H1 (cell line): Measurements from ENCODE around the gene SCAP. TPM values are rescaled to one million over a fixed set of nuclear protein-coding genes. Genes with fewer than 3 reads are reported as not detected.

ENCODE experiments used
- CTCF ChIA-PET: fragments of 300-600 bp; sonication (Branson Sonifier 250); formaldehyde crosslinking; loops from one replicate; lab custom pipeline; 2021; ENCODE audit not compliant: partially characterized antibody; lab: Charles Lee
- POLR2A ChIA-PET: fragments of 300-600 bp; sonication (Branson Sonifier 250); formaldehyde crosslinking; loops from one replicate; lab custom pipeline; 2021; ENCODE audit warnings: inconsistent platforms; ENCODE audit not compliant: partially characterized antibody; lab: Charles Lee
- DNase-seq, 2 experiments: peaks; one replicate each; pipeline versions ENCODE4 v3.0.0 to v3.0.0-alpha.2; 2010 to 2022; ENCODE audit warnings: low spot score in 2 of 2, low read depth in 1 of 2, mixed read lengths in 1 of 2
- FAIRE-seq: peaks from 2 replicates; lab custom pipeline; 2011; peaks lifted over from hg19 to GRCh38; lab: Jason Lieb, UNC
- H2AFZ ChIP-seq: 2 replicates; pipeline ENCODE4 v1.8.1; 2012; ENCODE audit warnings: low read length, inconsistent platforms
- H2AK5ac ChIP-seq: 2 replicates; pipeline ENCODE4 v1.6.1; 2013; ENCODE audit warnings: low read depth, low read length
- H2BK120ac ChIP-seq: replicated peaks from 2 replicates; pipeline ENCODE3; 2013; ENCODE audit warnings: low read depth, low read length, inconsistent platforms
- H2BK12ac ChIP-seq: 2 replicates; pipeline ENCODE4 v1.6.1; 2013; ENCODE audit warnings: low read depth, low read length
- H2BK15ac ChIP-seq: 2 replicates; pipeline ENCODE4 v1.6.1; 2013; ENCODE audit warnings: low read length
- H2BK20ac ChIP-seq: 2 replicates; pipeline ENCODE4 v1.6.1; 2013; ENCODE audit warnings: low read length
- H2BK5ac ChIP-seq: 2 replicates; pipeline ENCODE4 v1.6.1; 2013; ENCODE audit warnings: low read depth, low read length
- H3K14ac ChIP-seq: 2 replicates; pipeline ENCODE4 v1.6.1; 2013; ENCODE audit warnings: inconsistent platforms; ENCODE audit not compliant: insufficient read length
- H3K18ac ChIP-seq: 2 replicates; pipeline ENCODE4 v1.6.1; 2013; ENCODE audit warnings: low read length; ENCODE audit errors: extremely low read depth
- H3K23ac ChIP-seq: 2 replicates; pipeline ENCODE4 v1.6.1; 2013; ENCODE audit warnings: inconsistent platforms; ENCODE audit not compliant: insufficient read length
- H3K23me2 ChIP-seq: 2 replicates; pipeline ENCODE4 v1.6.1; 2013; ENCODE audit warnings: low read depth, low read length
- H3K27ac ChIP-seq: 2 replicates; pipeline ENCODE4 v1.6.1; 2011; ENCODE audit warnings: low read depth, low read length, inconsistent platforms
- H3K27me3 ChIP-seq, 4 experiments: replicated peaks in 1 of 4; 1 replicate in 1 of 4; 2 replicates in 3 of 4; pipeline versions ENCODE4 v1.6.1 to v1.8.1; 2011 to 2013; ENCODE audit warnings: low read length in 3 of 4, mild to moderate bottlenecking in 3 of 4, inconsistent platforms in 2 of 4, mixed read lengths in 2 of 4, moderate library complexity in 1 of 4; ENCODE audit not compliant: control insufficient read depth in 3 of 4, insufficient read depth in 3 of 4; ENCODE audit errors: extremely low read depth in 1 of 4
- H3K36me3 ChIP-seq, 4 experiments: 2 replicates each; pipeline versions ENCODE4 v1.6.1 to v1.8.1; 2011 to 2013; ENCODE audit warnings: mild to moderate bottlenecking in 4 of 4, low read length in 3 of 4, moderate library complexity in 2 of 4, control low read depth in 1 of 4, inconsistent platforms in 1 of 4; ENCODE audit not compliant: insufficient read depth in 4 of 4, control insufficient read depth in 2 of 4
- H3K4ac ChIP-seq: replicated peaks from 2 replicates; pipeline ENCODE3; 2013; ENCODE audit warnings: low read length, low read depth, mixed read lengths, inconsistent platforms; ENCODE audit not compliant: insufficient read length
- H3K4me1 ChIP-seq, 4 experiments: replicated peaks in 1 of 4; 1 replicate in 1 of 4; 2 replicates in 3 of 4; pipeline versions ENCODE4 v1.6.1 to v1.8.1; 2011 to 2013; ENCODE audit warnings: low read length in 3 of 4, inconsistent platforms in 2 of 4, mixed read lengths in 1 of 4; ENCODE audit not compliant: insufficient read depth in 4 of 4, control insufficient read depth in 3 of 4
- H3K4me2 ChIP-seq, 2 experiments: 2 replicates each; pipeline versions ENCODE4 v1.6.1 to v1.8.1; 2011 to 2013; ENCODE audit warnings: low read depth in 2 of 2, low read length in 2 of 2, control low read depth in 1 of 2, inconsistent platforms in 1 of 2, mild to moderate bottlenecking in 1 of 2; ENCODE audit not compliant: insufficient read depth in 1 of 2
- H3K4me3 ChIP-seq, 4 experiments: fragments of 200-600, 300-600 bp in 1 of 4; sonication (generic), shearing (Covaris generic), sonication (Bioruptor Twin) in 1 of 4; 2 replicates each; pipeline versions ENCODE4 v1.5.1 to v1.8.1; 2011 to 2016; ENCODE audit warnings: low read length in 4 of 4, low read depth in 3 of 4, control low read depth in 2 of 4, inconsistent platforms in 2 of 4, mild to moderate bottlenecking in 2 of 4, mixed read lengths in 1 of 4, moderate library complexity in 1 of 4; ENCODE audit not compliant: insufficient read depth in 2 of 4; ENCODE audit errors: extremely low read depth in 1 of 4
- H3K56ac ChIP-seq: replicated peaks from 2 replicates; pipeline ENCODE3; 2013; ENCODE audit warnings: low read depth, mild to moderate bottlenecking, mixed read lengths, low read length, inconsistent platforms; ENCODE audit not compliant: insufficient read length
- H3K79me1 ChIP-seq: 2 replicates; pipeline ENCODE4 v1.6.1; 2013; ENCODE audit warnings: low read depth, low read length, control low read depth
- H3K79me2 ChIP-seq, 2 experiments: 2 replicates each; pipeline versions ENCODE4 v1.6.1 to v1.8.1; 2012 to 2013; ENCODE audit warnings: low read length in 2 of 2, mild to moderate bottlenecking in 2 of 2, inconsistent platforms in 1 of 2; ENCODE audit not compliant: insufficient read depth in 2 of 2, control insufficient read depth in 1 of 2
- H3K9ac ChIP-seq, 4 experiments: replicated peaks in 1 of 4; 1 replicate in 1 of 4; 2 replicates in 3 of 4; pipeline versions ENCODE4 v1.6.1 to v1.8.1; 2011 to 2013; ENCODE audit warnings: low read depth in 3 of 4, low read length in 3 of 4, control low read depth in 2 of 4, mild to moderate bottlenecking in 2 of 4, moderate library complexity in 2 of 4, inconsistent platforms in 1 of 4; ENCODE audit errors: extremely low read depth in 1 of 4
- H3K9me3 ChIP-seq, 2 experiments: 2 replicates each; pipeline versions ENCODE4 v1.6.1 to v1.8.1; 2012 to 2013; ENCODE audit warnings: mild to moderate bottlenecking in 2 of 2, moderate library complexity in 2 of 2, control low read depth in 1 of 2, inconsistent platforms in 1 of 2, low read depth in 1 of 2, low read length in 1 of 2, mixed read lengths in 1 of 2; ENCODE audit not compliant: insufficient read depth in 2 of 2
- H4K20me1 ChIP-seq, 2 experiments: replicated peaks in 1 of 2; 2 replicates each; pipeline versions ENCODE3 to v1.8.1; 2011 to 2013; ENCODE audit warnings: inconsistent platforms in 2 of 2, low read length in 2 of 2, mild to moderate bottlenecking in 1 of 2; ENCODE audit not compliant: insufficient read depth in 2 of 2, control insufficient read depth in 1 of 2
- H4K5ac ChIP-seq: 2 replicates; pipeline ENCODE4 v1.6.1; 2013; ENCODE audit warnings: low read length, low read depth, mixed read lengths, inconsistent platforms; ENCODE audit not compliant: insufficient read length
- H4K8ac ChIP-seq: 2 replicates; pipeline ENCODE4 v1.8.0; 2013; ENCODE audit warnings: mild to moderate bottlenecking, moderate library complexity, low read length, inconsistent platforms; ENCODE audit not compliant: insufficient read depth; ENCODE audit errors: extremely low read depth
- H4K91ac ChIP-seq: replicated peaks from 2 replicates; pipeline ENCODE3; 2013; ENCODE audit warnings: low read length, mixed read lengths, inconsistent platforms; ENCODE audit not compliant: insufficient read length
- ASH2L ChIP-seq: fragments of 200-600, 300-600 bp; sonication (generic); IDR thresholded peaks from one replicate; pipeline ENCODE4 v1.7.1; 2017; ENCODE audit warnings: low read length
- BACH1 ChIP-seq: IDR thresholded peaks from 2 replicates; pipeline ENCODE4 v1.6.1; 2012; ENCODE audit warnings: low read length, improper control_type of control experiment
- BRCA1 ChIP-seq: IDR thresholded peaks from 2 replicates; pipeline ENCODE4 v1.6.1; 2012; ENCODE audit warnings: low read depth, low read length, improper control_type of control experiment
- CEBPB ChIP-seq: IDR thresholded peaks from 2 replicates; pipeline ENCODE4 v1.6.1; 2012; ENCODE audit warnings: low read depth, low read length
- E2F6 ChIP-seq: IDR thresholded peaks from 2 replicates; pipeline ENCODE4 v1.6.1; 2012; ENCODE audit warnings: inconsistent platforms
- EZH2 ChIP-seq: fragments of 200-600 bp; sonication (generic); IDR thresholded peaks from 2 replicates; pipeline ENCODE4 v1.7.1; 2012; ENCODE audit warnings: low read depth, mild to moderate bottlenecking, moderate library complexity, low read length, inconsistent platforms; ENCODE audit not compliant: severe bottlenecking
- HDAC2 ChIP-seq, 2 experiments: fragments of 300-600 bp in 1 of 2; sonication (generic) in 1 of 2; IDR thresholded peaks; 2 replicates each; pipeline ENCODE4 v1.6.1; 2011 to 2012; ENCODE audit warnings: low read depth in 2 of 2, low read length in 2 of 2, mild to moderate bottlenecking in 2 of 2, moderate library complexity in 2 of 2, borderline replicate concordance in 1 of 2, inconsistent platforms in 1 of 2
- RXRA ChIP-seq: IDR thresholded peaks from 2 replicates; pipeline ENCODE4 v1.6.1; 2011; ENCODE audit warnings: low read depth, mild to moderate bottlenecking, low read length, moderate library complexity; ENCODE audit not compliant: insufficient read depth
- SIRT6 ChIP-seq: IDR thresholded peaks from one replicate; pipeline ENCODE4 v1.7.1; 2012; ENCODE audit warnings: low read length, inconsistent platforms
- SP4 ChIP-seq: IDR thresholded peaks from 2 replicates; pipeline ENCODE4 v1.6.1; 2012; ENCODE audit warnings: low read length, inconsistent platforms
- TAF1 ChIP-seq: IDR thresholded peaks from 2 replicates; pipeline ENCODE4 v1.6.1; 2011; ENCODE audit warnings: mild to moderate bottlenecking, low read depth, low read length
- YY1 ChIP-seq: IDR thresholded peaks from 2 replicates; pipeline ENCODE4 v1.6.1; 2011; ENCODE audit warnings: low read depth, mild to moderate bottlenecking, low read length
- WGBS, 2 experiments: shearing (Covaris generic) in 1 of 2; methylation state at CpG; one replicate each; pipeline versions ENCODE4 v1.1.6 to v1.1.7; 2013 to 2015; ENCODE audit warnings: low lambda C conversion rate in 2 of 2, mixed read lengths in 2 of 2, inconsistent platforms in 1 of 2, low coverage in 1 of 2, missing lambda C conversion rate in 1 of 2; ENCODE audit not compliant: insufficient replicate concordance in 2 of 2, insufficient coverage in 1 of 2, insufficient read length in 1 of 2; ENCODE audit errors: extremely low coverage in 1 of 2, missing lambda C conversion rate in 1 of 2; 5-methylcytosine and 5-hydroxymethylcytosine counted together
- polyA plus RNA-seq, 7 experiments: library from polyadenylated mRNA; depleted of rRNA in 3 of 7; stranded (reverse) in 5 of 7; unstranded in 2 of 7; fragments of >200 nt in 5 of 7; fragments of 200-250 nt in 2 of 7; gene quantifications; 1 replicate in 5 of 7; 2 replicates in 1 of 7; 4 replicates in 1 of 7; pipeline versions ENCODE4 v1.2.1 to v1.2.3, GENCODE V29; 2011 to 2013; ENCODE audit warnings: missing spikeins in 2 of 7, mixed read lengths in 2 of 7
- total RNA-seq: library from RNA; stranded (reverse); fragmentation: NEBNext Ultra II Directional; extraction: Animal tissue kit (Norgen Biotek cat#: 25700); gene quantifications from 2 replicates; pipeline ENCODE4 v1.2.1, GENCODE V29; 2021
- TF ChIP-seq, protein P1 (sequence below): IDR thresholded peaks from 2 replicates; pipeline ENCODE4 v1.6.1; 2012; ENCODE audit warnings: low read length, inconsistent platforms

The SCAP gene
- total and polyA plus RNA-seq, 2 of the 8 experiments (the other 6 are each of a cell fraction or from before 2014, with no cell fraction given), result 74.0 to 114 TPM

DNA sequence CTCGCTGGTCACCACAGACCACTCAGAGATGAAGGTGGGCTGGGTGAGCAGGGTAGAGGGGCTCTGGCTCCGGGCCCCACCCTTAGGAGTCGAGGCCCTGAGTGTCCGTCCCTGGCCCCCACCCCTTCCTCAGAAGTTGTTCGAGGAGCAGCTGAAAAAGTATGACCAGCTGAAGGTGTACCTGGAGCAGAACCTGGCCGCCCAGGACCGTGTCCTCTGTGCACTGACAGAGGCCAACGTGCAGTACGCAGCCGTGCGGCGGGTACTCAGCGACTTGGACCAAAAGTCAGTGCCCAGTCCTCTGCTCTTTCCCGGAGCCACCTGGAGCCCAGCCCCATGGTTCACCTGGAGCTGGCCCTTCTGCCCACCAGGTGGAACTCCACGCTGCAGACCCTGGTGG is 66.5 kb downstream of the SCAP start:
- Histone ChIP-seq H3K23ac (no peak overlapping the region), H3K4ac (no peak overlapping the region), H2BK5ac (no peak overlapping the region), H3K4me2 (no peak overlapping the region), H2BK120ac (no peak overlapping the region), H2BK20ac (no peak overlapping the region), H3K14ac (no peak overlapping the region), H3K79me1 (no peaks in the 10 kb centered on the region), H3K27me3 (no peaks in the 10 kb centered on the region), H3K36me3 (peaks cover 15 to 51% (median 36%) of the 10 kb centered on the region in 4 experiments; a peak in 7 of 8 replicates), H3K79me2 (no peaks in the 10 kb centered on the region), H4K20me1 (peaks cover 6 to 30% of the 10 kb centered on the region in 2 experiments), H4K5ac (no peak overlapping the region), H3K27ac (no peak overlapping the region), H3K9me3 (no peaks in the 10 kb centered on the region), H2AK5ac (no peak overlapping the region), H4K91ac (no peak overlapping the region), H4K8ac (no peak overlapping the region), H3K18ac (no peak overlapping the region), H3K4me1 (no peaks in the 10 kb centered on the region), H3K9ac (no peak overlapping the region), H3K56ac (no peak overlapping the region), H3K4me3 (no peak overlapping the region), H2AFZ (no peak overlapping the region), H2BK12ac (no peak overlapping the region), H2BK15ac (no peak overlapping the region), H3K23me2 (no peaks in the 10 kb centered on the region)
- CTCF ChIA-PET, result interaction anchor here (0.8 to 6.5 kb wide), 5 partner anchors 11 to 486 kb away, joined by 3 to 55 read pairs (median 3); no protein-coding TSS in a partner anchor
- POLR2A ChIA-PET, result interaction anchor here (0.9 to 1.0 kb wide), 2 partner anchors 9 to 85 kb away, joined by 3 read pairs; no protein-coding TSS in a partner anchor
- DNase-seq (no peak), FAIRE-seq (no peak)
- 94% methylated on average over 14 of the region's 15 CpGs; no CpG with 5 or more reads in 1 of the 2 experiments for WGBS, 2 experiments
- TF ChIP-seq EZH2 (no peak), RXRA (no peak), E2F6 (no peak), CEBPB (no peak), YY1 (no peak), SP4 (no peak), TAF1 (no peak), HDAC2 (IDR thresholded peaks at IDR 0.05; ENCODE audit: borderline replicate concordance in 1 of 2, low read depth in 2 of 2, low read length in 2 of 2) (no peak), SIRT6 (no peak), BACH1 (no peak), ASH2L (no peak), BRCA1 (no peak)
- TF ChIP-seq, protein P1, sequence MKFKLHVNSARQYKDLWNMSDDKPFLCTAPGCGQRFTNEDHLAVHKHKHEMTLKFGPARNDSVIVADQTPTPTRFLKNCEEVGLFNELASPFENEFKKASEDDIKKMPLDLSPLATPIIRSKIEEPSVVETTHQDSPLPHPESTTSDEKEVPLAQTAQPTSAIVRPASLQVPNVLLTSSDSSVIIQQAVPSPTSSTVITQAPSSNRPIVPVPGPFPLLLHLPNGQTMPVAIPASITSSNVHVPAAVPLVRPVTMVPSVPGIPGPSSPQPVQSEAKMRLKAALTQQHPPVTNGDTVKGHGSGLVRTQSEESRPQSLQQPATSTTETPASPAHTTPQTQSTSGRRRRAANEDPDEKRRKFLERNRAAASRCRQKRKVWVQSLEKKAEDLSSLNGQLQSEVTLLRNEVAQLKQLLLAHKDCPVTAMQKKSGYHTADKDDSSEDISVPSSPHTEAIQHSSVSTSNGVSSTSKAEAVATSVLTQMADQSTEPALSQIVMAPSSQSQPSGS, result no peak
